Amniotic epithelial cell (primary cell): ENCODE data around the gene TMPRSS3.

ENCODE experiments used
- DNase-seq: peaks from one replicate; pipeline ENCODE4 v3.0.0-alpha.2; 2010; ENCODE audit warnings: low read depth

The TMPRSS3 gene

GRCh38 chr21:42407476-42407875, 11.6 kb upstream of the TMPRSS3 start:
- no peak for DNase-seq

GRCh38 chr21:42406866-42407265, 11.0 kb upstream of the TMPRSS3 start:
- no peak for DNase-seq

DNA sequence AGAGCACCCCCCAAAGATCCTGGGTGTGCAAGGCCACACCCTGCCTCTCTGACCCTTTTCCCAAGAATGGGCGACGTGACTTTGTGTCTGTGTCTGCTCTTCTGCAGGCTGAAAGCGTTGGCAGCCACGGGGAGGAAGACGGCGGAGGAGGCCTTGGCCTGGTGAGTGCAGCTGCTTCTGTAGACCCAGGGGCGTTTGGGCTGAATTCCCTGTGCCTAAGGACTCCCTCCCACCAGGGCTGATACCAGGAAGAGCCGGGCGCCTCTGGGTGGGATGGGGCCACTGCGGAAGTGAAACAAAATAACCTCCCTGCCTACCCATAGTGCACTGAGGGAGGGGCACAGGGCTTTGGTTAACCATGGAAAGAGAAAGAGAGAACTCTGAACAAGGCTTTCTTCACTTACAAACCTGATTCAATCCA, 10.4 kb upstream of the TMPRSS3 start:
- no peak for DNase-seq

DNA sequence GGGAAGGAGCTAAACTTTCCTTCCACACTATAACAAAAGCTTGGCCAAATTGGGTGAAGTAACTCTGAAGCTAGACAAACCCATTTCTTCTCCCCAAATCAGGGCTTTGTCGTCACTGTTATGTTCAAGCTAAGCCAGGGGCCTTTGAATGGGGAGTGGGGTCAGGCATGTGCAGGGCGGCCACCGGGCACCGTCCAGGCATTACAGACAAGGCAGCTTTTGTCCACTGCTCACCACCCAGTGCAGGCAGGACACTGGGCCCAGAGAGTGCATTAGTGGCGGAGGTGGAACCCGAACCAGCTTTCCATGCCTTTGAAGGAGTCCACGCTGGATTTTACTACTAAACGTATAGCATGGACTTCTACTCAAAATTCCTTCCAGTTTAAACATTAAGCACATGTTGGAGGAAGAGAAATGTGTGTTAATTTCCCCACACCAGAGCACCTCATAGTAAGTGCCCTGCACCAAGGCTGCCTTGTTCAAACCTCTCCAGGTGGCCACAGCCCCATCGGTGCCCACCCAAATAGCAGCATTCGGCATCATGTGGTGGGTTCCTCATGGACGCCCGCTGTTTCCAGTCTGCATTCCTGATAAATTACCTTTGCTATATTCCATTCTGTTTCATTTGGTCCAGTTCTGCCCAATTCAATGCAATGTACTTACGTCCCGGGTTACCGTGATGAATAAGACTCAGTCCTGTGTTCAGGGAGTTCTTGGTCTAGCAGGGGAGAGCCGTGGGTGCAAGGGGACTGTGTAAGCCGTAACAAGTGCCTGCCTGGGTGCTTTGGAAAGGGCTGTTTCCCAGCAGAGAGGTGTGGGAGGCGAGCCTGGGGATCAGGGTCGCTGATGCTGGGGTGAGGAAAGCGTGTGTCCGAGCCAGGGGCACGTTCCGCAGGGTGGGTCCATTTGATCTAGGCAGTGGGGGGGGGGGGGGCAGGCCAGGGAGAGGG, 9.5 kb upstream of the TMPRSS3 start:
- no peak for DNase-seq

DNA sequence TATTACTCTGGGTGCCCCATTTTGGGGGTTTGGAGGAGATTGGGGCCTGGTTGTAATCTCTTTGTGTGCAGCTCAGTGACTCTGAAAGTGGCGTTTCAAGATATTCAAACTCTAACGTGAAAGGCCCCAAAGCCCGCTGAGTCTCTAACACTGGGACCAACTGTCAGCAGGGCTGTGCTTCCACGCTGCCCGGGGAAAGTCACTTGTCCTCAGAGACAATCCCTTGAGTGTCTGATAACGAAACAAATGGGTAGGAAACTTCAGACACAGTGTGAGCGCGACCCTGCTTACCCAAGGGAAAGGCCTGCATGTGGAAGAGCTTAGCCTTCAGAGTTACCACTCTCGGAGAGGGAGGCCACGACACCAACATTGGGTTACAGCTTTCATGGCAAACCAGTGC, 8.7 kb upstream of the TMPRSS3 start:
- DNase-seq = no peak

- DNase-seq = no peak
Observed at GRCh38 chr21:42403611-42404231, 7.9 kb upstream of the TMPRSS3 start, which contains the start of gene UBASH3A. Gene UBASH3A, plus strand, starts transcription at chr21:42403902. Its CDS starts 44 bp downstream, at chr21:42403946.

GRCh38 chr21:42401820-42402251, 6.0 kb upstream of the TMPRSS3 start:
- no peak for DNase-seq

DNA sequence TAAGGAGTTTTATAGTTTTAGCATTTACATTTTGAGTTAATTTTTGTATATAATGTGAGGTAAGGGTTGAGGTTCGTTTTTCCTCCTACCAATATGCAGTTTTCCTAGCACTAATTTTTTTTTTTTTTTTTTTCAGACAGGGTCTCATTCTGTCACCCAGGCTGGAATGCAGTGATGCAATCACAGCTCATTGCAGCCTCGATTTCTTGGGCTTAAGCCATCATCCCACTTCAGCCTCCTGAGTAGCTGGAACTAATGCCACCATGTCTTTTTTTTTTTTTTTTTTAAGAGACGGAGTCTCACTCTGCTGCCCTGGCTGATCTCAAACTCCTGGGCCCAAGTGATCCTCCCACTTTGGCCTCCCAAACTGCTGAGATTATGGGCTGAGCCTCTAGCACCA, 5.3 kb upstream of the TMPRSS3 start:
- DNase-seq = no peak

GRCh38 chr21:42400525-42400924, 4.7 kb upstream of the TMPRSS3 start:
- DNase-seq = no peak

DNA sequence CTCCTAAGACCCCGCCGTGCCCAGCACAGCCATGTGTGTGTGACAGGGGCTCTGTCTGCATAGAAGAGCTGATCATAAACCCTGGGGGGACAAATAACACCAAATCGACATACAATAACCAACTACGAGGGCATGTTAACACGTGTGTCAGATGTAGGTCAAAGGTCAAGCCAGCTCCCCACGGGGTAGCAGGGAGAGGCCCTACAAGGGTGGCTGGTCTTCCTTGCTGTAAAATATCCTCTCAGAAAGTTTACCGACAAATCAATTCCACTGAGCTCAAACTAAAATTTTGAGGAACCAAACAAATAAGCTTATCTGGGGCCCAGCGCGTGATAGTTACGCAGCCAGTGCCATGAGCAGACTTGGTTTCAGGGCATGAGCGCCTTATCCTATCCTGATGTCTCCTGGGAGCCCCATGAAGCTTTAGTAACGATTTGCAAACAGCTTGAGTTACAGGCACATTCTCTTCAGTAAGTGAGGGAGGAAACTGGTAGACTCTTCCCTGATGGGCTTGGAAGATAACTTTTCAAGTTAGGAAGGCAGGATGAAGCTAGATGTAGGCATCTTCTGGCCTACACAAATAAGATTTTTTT, 2.7 kb upstream of the TMPRSS3 start:
- no peak for DNase-seq

DNA sequence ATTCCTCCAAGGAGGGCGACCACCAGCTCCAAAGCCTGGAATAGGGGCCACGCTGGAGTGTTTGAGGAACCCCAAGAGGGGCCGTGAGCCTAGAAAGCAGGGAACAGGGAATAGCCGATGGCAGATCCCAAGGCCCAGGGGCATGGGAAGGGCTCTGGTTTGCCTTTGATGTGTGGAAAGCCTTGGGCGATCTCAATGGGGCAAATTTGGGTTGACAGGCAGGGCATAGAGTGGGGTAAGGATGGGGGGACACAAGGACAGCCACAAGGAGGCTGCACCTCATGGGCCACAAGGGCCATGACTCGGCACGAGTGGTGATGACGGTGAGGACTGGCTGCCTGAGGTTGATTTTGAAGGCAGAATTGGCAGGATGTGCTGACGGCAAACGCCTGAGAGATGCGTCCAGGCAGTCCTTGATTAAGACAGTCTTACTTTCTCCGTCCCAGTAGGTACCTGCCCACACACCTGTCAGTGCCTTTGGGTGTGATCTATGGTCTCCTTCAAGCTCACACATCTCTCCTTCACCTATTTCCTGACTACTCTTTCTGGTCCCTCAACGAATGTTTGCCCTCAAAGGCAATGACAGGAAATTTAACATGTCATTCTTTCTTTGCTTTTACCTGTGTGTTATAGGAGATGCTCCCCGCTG, 2.0 kb upstream of the TMPRSS3 start:
- DNase-seq = no peak

GRCh38 chr21:42396799-42397745, 1.2 kb upstream of the TMPRSS3 start:
- no peak for DNase-seq

DNA sequence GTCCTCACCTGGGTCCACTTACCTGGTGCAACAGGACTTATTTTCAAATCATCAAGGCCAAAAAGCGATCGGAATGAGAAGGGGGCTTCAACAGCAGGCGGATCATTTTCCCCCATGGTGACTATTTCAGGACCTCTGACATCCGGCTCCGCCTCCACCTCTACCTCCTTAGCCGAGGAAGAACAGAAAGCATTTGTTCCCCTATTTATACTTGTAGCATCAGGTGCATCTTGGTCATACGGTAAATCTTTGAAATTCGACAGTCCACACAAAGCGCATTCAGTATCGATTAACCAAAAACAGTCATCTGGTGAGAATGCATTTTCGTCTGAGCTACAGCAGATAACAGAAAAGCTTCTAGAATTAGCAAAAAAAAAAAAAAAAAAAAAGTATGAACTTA, 550 bp downstream of the TMPRSS3 start:
- DNase-seq = no peak

DNA sequence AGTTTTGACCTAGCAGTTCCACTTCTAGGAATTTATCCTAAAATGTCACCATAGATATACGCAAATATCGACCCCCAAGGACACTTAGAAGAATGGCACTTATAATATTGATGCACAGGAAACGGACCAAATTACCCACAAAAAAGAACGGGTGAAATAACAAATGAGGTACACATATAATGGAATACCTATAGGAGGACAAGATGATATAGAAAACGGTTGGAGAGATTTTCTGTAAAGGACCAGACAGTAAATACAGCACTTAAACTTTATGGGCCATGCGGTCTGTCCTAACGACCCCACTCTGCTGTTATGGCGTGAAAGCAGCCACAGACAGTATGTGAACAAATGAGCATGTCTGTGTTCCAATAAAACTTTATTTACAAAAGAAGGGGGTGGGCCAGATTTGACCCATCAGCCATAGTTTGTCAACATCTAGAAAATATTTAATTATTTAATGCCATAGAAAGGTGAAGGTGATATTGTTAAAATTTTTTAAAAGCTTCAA, 2.4 kb downstream of the TMPRSS3 start:
- no peak for DNase-seq

GRCh38 chr21:42392731-42393442, 3.0 kb downstream of the TMPRSS3 start:
- DNase-seq = no peak

DNA sequence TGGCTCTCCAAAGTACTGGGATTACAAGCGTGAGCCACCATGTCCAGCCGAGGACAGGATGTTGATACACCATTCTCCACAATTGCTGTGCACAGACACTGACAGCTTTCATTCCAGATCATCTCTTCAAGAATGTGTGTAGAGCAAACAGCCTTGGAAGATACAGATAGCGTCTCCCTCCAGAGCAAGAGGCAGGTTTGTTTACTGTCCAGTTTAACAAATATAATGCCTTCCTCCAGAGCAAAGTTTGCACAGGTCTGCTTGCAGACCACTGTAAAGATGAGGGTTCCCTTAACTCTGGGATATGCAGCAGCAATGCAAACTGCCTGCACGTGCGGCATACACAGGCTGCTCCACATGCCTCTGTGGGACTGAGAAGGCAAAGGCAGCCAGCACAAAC, 4.6 kb downstream of the TMPRSS3 start:
- no peak for DNase-seq

DNA sequence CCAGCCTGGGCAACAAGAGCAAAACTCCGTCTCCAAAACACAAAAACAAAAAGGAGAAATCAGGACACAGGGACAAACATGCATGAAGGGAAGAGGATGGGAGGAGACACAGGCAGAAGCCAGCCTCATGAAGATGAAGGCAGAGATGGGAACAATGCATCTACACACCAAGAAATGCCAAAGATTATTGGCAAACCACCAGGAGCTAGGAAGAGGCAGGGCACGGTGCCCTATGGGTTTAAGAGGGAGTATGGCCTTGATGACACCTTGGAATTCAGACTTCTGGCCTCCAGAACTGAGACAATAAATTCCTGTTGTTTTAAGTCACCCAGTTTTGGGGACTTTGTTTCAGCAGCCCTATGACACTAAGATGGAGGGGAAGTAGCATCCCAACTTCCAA, 5.2 kb downstream of the TMPRSS3 start:
- DNase-seq = no peak

- no peak for DNase-seq
Observed at GRCh38 chr21:42390193-42390592, 5.7 kb downstream of the TMPRSS3 start.

- DNase-seq = no peak
Observed at GRCh38 chr21:42389449-42389835, 6.4 kb downstream of the TMPRSS3 start.

GRCh38 chr21:42388740-42389448, 7.0 kb downstream of the TMPRSS3 start:
- DNase-seq = no peak
